ENCODE measurements around the gene RIT1. TPM values are rescaled to one million over a fixed set of nuclear protein-coding genes. Genes with fewer than 3 reads are reported as not detected.

RIT1 gene
- total RNA-seq, 4 donors from 2014 or later, result 27.1 to 38.5 (median 32.9) TPM

- DNase-seq (ENCODE audit: low spot score), result no peak
- no peak for TF ChIP-seq CTCF (IDR thresholded peaks at IDR 0.05)
- peak; percentile 11 for ATAC-seq (ENCODE audit: low FRiP score)
Measured at GRCh38 chr1:155940993-155941844, 30.1 kb upstream of the RIT1 start, which contains the start of gene RXFP4. TSS of gene RXFP4 (plus strand) at chr1:155941638. CDS start at chr1:155941710, 72 bp downstream.

- DNase-seq (ENCODE audit: low spot score), result no peak
- ATAC-seq (ENCODE audit: low FRiP score), result no peak
- no peak for TF ChIP-seq CTCF (IDR thresholded peaks at IDR 0.05)
Measured at GRCh38 chr1:155940482-155940992, 29.4 kb upstream of the RIT1 start.

GRCh38 chr1:155938220-155938627 is 27.1 kb upstream of the RIT1 start:
- ATAC-seq (ENCODE audit: low FRiP score) (no peak), DNase-seq (ENCODE audit: low spot score) (no peak)
- TF ChIP-seq CTCF (IDR thresholded peaks at IDR 0.05), result no peak

- ATAC-seq (ENCODE audit: low FRiP score), result no peak
- no peak for DNase-seq (ENCODE audit: low spot score)
- no peak for TF ChIP-seq CTCF (IDR thresholded peaks at IDR 0.05)
Measured at GRCh38 chr1:155934936-155935590, 23.9 kb upstream of the RIT1 start.

- DNase-seq (ENCODE audit: low spot score), result peak; percentile 73
- TF ChIP-seq CTCF (IDR thresholded peaks at IDR 0.05), result no peak
- peak; percentile 97 for ATAC-seq (ENCODE audit: low FRiP score)
Measured at GRCh38 chr1:155934097-155934935, 23.2 kb upstream of the RIT1 start, which contains the start of gene KHDC4. TSS of gene KHDC4 (minus strand) at chr1:155934413. CDS start at chr1:155934373, 40 bp downstream.

- ATAC-seq (ENCODE audit: low FRiP score), result no peak
- DNase-seq (ENCODE audit: low spot score), result no peak
- TF ChIP-seq CTCF (IDR thresholded peaks at IDR 0.05), result no peak
Measured at GRCh38 chr1:155933591-155934096, 22.5 kb upstream of the RIT1 start.

All from omental fat pad (tissue), 4 donors.